NCI-H460 (cell line): ENCODE results near the gene EVI5L. TPM values are rescaled to one million over a fixed set of nuclear protein-coding genes. Genes with fewer than 3 reads are reported as not detected.

Source experiments
- DNase-seq: peaks from one replicate; pipeline ENCODE4 v3.0.0-alpha.2; 2016; ENCODE audit warnings: low read depth; ENCODE audit errors: extremely low read depth
- total RNA-seq: library from RNA; depleted of rRNA; stranded (reverse); fragments of >200 nt; shearing (Covaris generic); gene quantifications from 2 replicates; pipeline ENCODE4 v1.2.3, GENCODE V29; 2014; rRNA removed

EVI5L gene
- total RNA-seq, 1 experiment from 2014 or later: 11.2 TPM

- DNase-seq: no peak
These were observed 79.6 kb downstream of the EVI5L start for GRCh38 chr19:7909471-7910067.

GRCh38 chr19:7910321-7911161 is 80.5 kb downstream of the EVI5L start:
- no peak for DNase-seq

GRCh38 chr19:7911508-7912143 is 81.6 kb downstream of the EVI5L start:
- DNase-seq: no peak

- DNase-seq: no peak
These were observed 82.2 kb downstream of the EVI5L start for GRCh38 chr19:7912144-7912696.

- no peak for DNase-seq
These were observed 82.9 kb downstream of the EVI5L start for GRCh38 chr19:7912697-7913564.

DNA sequence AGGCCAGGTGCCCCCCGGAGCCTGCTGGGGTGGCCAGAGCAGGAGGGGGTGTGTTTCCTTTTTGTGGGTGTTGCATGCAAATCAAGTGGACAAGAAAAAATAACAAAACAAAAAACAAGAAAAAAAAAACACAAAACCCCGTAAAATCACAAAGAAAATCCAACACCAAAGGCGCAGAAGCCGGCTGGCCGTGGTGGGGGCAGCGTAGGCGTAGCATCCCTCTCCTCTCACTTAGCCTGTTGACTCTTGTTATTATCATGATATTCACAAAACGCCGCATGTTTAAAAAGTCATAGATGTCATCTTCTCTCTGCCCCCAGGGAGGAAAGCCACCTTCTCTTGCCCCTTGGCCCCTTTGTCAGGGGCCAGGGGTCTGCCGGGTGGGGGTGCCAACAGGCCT is 83.6 kb downstream of the EVI5L start:
- DNase-seq: no peak

- no peak for DNase-seq
These were observed 84.1 kb downstream of the EVI5L start for GRCh38 chr19:7914099-7914498.

Other genes with a start within 250 kb of the EVI5L start
- 0.35 and 0.89 TPM in 2 replicates for gene CAMSAP3, start 234.4 kb upstream of the EVI5L start, total RNA-seq
- gene XAB2, start 200.7 kb upstream of the EVI5L start, total RNA-seq: 34.8 and 36.0 TPM in 2 replicates
- gene PET100, start 200.4 kb upstream of the EVI5L start, total RNA-seq: 20.4 and 20.6 TPM in 2 replicates
- not detected in 2 replicates for gene PCP2, start 196.5 kb upstream of the EVI5L start, total RNA-seq
- gene STXBP2, start 193.1 kb upstream of the EVI5L start, total RNA-seq: 18.9 and 19.4 TPM in 2 replicates
- gene RETN, start 161.2 kb upstream of the EVI5L start, total RNA-seq: not detected in 2 replicates
- gene MCEMP1, start 153.1 kb upstream of the EVI5L start, total RNA-seq: not detected in 2 replicates
- 40.2 and 73.1 TPM in 2 replicates for gene TRAPPC5, start 149.4 kb upstream of the EVI5L start, total RNA-seq
- gene FCER2, start 128.1 kb upstream of the EVI5L start, total RNA-seq: not detected in 2 replicates
- not detected in 2 replicates for gene CLEC4G, start 98.1 kb upstream of the EVI5L start, total RNA-seq
- not detected in 2 replicates for gene CD209, start 82.7 kb upstream of the EVI5L start, total RNA-seq
- gene CLEC4M, start 67.0 kb upstream of the EVI5L start, total RNA-seq: 0.05 TPM in 1 of 2 replicates, not detected in the other
- gene PRR36, start 44.2 kb downstream of the EVI5L start, total RNA-seq: 0.43 TPM in 1 of 2 replicates, not detected in the other
- gene LRRC8E, start 58.3 kb downstream of the EVI5L start, total RNA-seq: 4.6 and 5.2 TPM in 2 replicates
- gene MAP2K7, start 73.7 kb downstream of the EVI5L start, total RNA-seq: 13.6 and 15.7 TPM in 2 replicates
- 6.0 and 10.9 TPM in 2 replicates for gene TGFBR3L, start 84.6 kb downstream of the EVI5L start, total RNA-seq
- gene SNAPC2, start 90.1 kb downstream of the EVI5L start, total RNA-seq: 21.3 and 27.4 TPM in 2 replicates
- 1.4 and 1.7 TPM in 2 replicates for gene CTXN1, start 95.9 kb downstream of the EVI5L start, total RNA-seq
- gene TIMM44, start 113.4 kb downstream of the EVI5L start, total RNA-seq: 127 and 135 TPM in 2 replicates
- gene ELAVL1, start 175.4 kb downstream of the EVI5L start, total RNA-seq: 24.9 and 29.3 TPM in 2 replicates
- not detected in 2 replicates for gene CCL25, start 222.5 kb downstream of the EVI5L start, total RNA-seq